ENCODE data around the gene TNFSF15.

TNFSF15 gene

DNA sequence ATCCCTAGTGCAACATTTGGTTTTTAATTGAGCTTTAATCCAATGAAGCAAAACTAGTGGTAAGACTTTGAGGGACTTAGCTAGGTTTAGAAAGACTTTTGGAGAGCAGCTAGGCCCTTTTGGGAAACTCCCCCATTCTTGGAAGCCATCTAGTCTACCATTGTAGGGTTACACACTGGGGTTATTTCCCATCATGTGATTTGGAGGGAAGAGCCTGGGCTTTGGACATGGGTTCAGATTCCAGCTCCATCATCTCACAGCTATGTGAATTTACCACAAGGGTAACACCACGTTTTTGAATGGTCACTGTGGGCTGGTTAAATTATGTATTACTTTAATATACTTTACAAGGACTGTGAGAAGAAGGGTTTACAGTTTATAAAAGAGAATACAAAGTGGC, 18.3 kb upstream of the TNFSF15 start:
- DNase-seq = no peak

DNA sequence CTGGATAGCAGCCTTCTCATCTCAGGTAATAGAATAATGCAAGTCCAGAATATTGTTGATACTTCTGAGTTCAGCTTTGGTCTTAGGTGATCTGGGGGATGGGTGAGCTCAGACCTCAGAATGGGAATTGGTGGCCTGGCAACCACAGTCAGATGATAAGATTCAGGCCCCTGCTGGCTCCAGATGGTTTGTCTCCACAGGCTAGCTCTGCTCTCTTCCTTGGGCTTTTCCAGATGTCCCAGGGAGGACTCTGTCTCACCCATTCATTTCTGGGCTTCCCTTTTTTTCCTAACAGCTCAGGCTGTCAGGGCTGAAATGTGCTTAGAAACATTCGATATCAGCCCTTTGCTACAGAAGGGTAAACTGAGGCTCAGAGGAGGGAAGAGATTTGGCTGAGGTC, 17.6 kb upstream of the TNFSF15 start:
- DNase-seq = no peak

DNA sequence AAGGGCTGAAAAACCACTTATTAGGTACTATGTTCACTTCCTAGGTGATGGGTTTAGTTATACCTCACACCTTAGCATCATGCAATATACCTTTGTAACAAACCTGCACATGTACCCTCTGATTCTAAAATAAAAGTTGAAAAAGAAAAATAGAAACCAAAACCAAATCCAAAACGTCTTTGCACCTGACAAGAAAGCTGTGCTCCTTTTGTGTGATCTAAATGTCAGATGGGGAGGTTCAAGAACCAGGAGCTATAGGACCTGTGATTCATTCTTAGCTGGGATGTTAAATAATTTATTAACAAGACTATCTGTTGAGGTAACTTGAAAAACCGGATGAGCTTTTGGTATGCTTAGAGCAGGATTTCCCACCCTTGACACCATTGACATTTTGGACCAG, 16.9 kb upstream of the TNFSF15 start:
- DNase-seq = no peak

DNA sequence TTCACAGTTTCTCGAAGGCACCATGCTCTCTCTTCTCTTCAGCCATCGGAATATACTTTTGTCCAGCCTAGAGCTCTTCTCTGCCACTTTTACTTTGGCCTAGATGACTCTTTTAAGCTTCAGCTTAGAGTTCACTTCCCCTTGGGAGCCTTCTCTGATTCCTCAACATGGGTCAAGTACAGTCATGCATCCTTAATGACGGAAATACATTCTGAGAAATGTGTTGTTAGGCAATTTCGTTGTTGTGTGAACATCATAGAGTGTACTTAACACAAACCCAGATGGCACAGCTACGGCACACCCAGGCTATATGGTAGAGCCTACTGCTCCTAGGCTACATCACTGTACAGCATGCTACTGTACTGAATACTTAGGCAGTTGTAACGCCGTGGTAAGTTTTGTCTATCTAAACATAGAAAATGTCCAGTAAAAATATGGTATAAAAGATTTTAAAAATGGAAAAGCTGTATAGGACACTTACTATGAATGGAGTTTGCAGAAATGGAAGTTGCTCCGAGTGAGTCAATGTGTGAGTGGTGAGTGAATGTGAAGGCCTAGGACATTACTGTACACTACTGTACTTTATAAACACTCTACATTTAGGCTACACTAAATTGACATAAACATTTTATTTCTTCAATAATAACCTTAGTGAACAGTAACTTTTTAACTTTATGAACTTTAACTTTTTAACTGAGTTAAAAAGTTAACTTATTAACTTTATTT, 15.1 kb upstream of the TNFSF15 start:
- DNase-seq = no peak

DNA sequence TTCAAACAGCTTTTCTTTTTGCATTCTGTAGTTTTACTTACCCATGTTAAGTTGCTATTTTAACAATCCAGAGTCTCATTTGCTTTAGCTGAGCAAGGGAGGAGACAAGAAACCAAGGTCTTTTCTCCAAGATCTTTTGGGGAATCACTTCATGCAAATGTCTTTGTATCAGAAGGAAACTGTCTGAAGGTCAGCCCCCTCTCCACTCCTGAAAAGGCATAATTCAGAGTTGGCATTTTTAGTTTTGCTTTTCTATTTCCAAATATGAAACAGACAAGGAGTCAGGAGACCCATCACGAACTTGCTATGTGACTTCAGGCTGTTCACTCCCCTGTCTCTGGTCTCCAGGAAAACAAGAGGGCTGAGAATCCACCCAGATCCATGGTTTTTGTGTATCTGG, 12.3 kb upstream of the TNFSF15 start:
- DNase-seq = no peak

DNA sequence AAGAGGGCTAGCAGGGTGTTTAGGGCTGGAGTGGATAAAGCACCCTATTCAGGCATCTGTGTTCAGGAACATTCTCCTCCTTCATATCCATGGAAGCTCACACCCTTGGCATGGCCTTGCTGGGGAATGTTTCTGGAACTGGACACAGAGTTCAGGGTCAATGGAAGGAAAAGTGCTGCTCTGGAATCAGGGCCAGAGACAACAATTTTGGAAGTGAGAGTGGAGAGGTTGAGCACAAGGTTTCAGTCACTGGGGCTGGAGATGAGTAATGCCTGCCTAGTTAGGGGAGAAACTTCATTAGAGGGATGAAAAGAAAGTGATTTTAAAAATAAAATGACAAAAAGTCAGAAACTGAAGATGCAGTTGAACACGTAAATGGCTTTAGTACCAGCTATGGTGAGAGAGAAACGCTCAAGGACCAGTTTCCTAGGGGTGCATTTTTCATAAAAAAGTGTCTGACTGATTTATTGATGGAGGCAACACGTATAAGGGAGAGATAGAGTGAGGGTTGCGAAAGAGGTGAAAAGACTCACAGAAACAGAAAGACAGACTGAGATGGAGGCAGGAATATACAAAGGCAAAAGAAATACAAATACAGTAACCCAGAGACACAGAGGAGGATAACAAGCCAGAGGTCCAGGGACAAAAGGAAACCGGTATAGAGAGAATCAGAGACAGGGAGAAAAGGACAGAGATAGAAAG, 8.0 kb upstream of the TNFSF15 start:
- no peak for DNase-seq

DNA sequence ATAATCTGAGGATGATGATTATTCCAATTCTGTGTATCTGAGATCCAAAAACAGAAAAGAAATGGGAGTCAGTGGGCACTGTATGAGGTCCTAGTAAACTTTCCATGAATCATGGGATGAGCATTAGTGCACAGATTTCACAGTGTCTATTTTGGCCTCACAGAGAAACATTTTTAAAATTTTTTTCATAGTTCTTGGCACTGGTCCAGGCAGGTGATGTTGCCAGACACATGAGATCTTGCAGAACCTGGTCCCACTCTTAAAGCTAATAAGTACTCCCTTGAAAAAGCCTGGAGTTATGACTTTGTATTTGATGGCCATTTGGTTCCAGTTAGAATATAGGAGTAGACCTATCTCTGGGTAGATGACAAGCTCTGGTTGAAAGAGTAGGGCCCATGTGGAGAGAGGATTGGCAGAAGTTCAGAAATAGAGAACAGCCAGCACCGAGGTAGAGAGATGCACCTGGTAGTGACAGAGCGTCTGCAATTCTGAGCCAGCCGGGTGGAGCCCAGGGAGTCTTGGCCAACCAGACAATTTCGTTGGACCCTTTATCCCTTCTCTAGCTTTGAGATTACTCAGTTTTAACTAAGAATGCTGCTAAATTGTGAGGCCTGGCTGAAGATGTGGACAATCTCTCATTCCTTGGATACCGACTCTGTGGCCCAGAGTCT, 6.3 kb upstream of the TNFSF15 start:
- DNase-seq = no peak

DNA sequence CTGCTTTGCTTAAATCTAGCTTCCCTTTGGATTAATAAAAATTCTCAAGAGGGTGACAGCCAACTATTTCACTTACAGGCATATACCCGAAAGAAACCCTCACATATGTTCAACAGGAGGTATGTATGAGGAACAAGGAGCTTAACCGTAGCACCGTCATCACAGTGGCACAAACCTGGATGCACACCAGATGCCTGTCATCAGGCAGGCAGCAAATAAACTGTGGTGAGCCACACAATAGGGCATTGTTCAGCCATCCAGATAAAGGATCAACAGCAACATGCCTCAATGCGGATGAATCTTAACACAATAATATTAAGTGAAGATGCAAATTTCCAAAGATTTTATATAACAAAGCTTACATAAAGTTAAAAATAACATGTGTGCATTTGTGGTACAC, 5.5 kb upstream of the TNFSF15 start:
- no peak for DNase-seq

DNA sequence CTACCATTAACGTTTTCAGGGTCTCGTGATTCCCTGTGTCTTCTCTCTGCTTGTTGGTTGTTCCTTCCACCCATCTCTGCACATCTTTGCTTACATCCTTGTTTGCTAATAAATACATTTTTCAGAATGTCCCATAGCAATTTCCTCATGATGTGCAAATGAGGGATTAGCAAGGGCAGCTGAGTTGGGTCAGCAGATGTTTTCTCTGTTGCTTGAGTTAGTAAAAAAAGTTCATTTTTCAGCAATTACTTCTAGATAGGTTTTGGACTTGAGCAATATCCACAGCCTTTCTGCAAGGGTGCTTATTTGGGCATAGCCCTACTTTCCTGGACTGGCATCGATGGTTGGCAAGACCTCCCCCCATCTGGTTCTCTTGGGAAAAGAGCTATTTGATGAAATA, 4.8 kb upstream of the TNFSF15 start:
- no peak for DNase-seq

DNA sequence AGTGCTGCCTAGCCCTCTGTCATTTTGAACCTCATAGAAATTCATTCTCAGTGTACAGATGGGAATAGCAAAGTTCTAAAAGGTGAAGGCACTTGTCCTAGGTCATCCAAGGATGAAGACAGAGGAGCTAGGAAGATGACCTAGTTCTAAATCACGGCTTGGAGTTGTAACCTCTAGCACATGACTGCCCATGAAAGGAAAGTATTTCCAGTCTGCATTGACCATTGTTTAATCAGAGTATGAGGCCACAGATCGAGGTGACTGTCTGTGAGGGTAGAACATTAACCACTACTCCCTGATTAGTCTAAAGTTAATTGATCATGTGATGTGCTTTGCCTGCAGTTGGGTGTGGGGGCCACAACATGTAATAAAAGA, 674 bp upstream of the TNFSF15 start:
- no peak for DNase-seq

DNA sequence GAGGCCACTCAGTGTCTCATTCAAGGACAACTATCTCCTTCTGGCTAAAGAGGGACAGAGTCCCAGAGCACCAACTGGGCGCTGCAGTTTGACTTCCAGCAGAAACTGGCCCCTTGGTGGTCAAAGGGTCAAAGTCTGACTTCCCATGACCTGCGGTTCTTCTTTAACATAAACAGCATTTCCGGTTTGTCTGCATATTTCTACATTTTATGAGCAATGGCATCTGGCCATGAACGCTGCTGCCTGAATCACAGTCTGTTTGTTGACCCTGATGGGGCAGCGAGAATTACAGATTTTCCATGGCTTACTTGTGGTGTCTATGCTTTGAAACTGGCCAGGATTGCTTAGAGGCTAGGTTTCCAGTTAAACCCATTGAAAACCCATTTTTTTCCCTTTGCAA, 1.3 kb downstream of the TNFSF15 start:
- DNase-seq = no peak

DNA sequence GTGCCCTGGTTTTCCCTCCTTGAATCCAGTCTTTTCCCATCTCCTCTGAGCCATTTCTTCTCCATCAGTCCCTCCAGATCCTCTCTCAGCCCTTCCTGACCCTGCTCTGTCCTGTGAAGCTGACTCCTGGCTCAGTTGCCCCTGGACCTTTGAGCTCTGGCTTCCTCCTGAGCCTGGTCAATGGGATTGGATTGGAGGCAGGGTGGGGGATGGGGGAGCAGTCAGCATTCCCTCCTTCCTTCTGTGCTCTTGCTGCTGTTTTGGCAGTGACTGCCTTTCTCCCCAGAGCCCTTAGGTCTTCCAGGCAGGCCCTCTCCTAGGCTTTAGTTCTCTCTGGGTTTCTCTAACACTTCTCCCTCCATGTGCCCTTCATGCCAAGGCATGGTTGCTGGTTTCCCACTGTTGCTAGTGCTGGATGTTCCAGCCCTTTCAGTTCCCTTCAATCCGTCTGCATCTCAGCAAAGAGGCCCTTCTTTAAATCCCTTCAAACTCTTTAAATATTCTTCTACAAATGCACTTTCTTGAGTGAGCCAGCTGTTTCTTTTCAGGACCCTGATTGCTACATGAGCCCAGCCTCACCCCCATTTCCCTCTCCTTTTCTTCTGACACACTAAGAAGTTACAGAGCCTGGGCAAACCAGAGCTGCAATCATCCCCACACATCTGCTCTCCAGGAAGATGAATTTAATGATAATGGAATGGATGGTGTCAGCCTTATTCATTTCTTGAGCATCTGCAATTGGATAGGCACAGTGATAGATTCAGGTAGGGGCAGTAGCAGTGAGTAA, 2.2 kb downstream of the TNFSF15 start:
- no peak for DNase-seq

DNA sequence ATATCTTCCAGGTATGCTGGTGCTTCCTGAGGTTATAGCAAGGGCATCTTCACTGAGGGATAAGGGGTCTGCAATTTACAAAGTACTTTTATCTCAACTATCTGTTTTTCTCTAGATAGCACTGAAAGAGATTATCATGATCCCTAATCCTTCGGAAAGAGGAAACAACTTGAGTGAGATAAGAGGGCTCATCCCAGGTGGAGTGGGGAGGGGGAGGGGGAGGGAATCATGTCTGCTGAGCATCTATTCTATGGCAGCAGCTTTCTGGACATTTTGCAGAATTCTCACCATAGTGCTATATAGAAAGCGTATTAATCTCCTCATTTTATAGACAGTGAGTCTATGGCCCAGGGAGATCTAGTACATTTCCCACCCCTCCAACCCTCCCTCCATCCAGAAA, 5.9 kb downstream of the TNFSF15 start:
- no peak for DNase-seq

DNA sequence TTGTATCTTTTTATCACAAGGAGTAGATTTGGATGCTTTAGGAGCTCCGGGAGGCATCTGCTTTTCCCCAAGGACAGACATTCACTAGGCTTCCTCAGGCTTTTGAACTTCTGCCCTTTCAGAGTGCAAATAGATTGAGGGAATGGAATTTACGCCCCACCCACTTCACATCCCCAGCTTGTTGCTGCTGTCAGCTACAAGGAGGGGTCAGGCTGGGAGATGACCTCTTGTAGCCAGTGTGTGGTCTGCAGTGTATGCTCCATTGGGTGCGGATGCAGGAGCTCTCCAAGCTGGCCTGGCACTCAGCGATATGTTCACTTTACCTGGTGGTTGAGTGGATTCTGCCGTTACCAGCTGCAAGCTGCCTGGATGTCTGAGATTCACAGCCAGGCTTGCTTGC, 6.4 kb downstream of the TNFSF15 start:
- no peak for DNase-seq

DNA sequence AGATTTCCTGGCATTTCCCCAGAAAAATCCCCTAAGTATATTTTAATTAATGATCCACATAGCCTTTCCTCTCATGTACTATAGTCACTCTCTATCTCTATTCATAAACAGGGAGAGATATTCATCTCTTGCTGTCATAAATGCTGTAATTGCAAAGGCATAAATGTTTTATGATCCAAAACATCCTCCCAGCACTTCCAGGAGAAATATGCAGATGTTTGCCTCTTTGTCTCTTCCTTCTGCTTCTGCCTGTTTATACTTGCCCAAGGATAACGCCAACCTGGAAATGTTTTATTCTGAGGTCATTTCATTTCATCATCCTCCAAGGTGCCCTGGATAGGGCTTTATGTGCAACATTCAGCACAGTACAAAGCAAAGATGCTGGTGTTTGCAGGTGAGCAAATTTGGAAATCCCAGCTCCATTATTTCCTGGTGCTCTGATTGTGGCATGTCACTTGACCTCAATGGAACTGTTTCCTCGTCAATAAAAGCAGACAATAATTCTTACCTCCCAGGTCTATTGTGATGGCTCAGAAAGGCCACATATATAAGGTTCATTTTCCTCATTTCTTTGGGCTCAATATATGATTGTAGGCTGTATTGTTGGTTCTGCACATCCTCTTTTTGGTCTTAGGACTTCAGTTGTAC, 6.9 kb downstream of the TNFSF15 start:
- DNase-seq = no peak

DNA sequence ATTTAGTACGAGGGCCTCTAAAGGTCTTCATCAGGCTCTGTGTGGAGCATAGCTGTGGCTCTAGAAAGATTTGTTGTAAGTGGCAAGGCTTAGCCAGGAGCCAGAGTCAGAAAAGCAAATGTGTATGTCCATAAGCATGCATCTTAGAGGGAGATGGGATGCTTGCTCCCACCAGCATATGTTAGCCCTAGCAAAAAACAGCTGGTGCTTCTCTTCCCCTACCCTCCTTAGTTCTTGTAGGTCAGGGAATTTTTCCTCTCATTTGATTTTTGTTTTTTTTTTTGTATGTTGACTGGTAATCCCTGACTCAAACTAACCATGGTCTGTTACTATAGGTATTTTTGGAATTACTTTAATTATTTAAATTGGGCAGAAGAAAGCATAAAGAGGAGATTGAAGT, 7.7 kb downstream of the TNFSF15 start:
- no peak for DNase-seq

DNA sequence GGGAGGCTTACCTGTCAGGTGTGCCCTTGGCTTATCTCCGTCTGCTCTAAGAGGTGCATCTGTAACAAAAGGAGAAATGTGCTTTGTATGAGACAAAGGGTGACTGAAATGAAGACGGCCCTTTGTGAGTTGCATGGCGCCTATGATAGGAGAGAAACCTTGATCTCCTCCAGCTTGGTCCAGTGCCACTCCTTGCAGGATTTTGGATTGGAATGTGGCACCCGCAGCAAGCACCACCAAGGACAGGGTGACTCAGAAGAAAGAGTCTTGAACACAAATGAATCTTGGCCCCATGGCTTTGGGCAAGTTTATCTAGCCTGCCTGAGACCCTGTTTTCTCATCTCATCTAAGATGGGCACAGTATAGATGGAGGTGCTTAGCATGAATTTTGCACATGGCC, 13.4 kb downstream of the TNFSF15 start:
- no peak for DNase-seq

DNA sequence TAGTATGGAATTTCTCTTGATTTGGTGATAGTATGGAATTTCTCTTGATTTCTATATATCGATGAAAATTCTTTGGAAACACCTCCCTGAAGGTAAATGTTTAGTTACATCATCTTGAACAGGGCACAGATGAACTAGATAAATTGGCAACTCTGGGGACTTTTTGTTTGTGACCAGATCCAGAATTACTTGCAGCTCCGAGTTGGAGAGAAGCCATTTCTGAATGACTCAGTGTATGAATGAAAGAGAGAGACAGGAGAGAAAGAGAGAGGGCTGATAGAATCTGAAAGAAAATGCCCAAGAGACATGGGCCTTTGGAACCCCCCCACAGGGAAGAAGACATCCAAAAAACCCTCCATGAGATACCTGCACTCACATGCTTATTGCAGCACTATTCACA, 14.1 kb downstream of the TNFSF15 start:
- no peak for DNase-seq

DNA sequence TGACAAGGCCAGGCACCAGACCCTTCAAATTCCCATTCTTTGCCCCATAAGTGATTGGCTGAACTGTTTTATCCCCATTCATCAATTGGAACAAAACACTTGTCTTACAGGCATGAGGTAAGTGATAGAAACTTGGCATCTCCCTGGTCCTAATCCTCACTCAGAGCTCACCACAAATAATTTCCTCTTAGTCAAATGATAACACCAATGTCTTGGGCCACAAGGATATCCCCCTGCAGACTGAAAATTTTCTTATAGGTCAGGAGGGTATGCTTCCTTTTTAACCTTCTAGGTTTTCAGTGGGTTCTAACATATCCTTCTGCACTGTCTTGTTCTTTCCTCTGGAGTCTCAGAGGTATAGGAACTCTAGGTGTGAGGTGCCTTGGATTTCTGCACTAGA, 14.5 kb downstream of the TNFSF15 start:
- DNase-seq = no peak

DNA sequence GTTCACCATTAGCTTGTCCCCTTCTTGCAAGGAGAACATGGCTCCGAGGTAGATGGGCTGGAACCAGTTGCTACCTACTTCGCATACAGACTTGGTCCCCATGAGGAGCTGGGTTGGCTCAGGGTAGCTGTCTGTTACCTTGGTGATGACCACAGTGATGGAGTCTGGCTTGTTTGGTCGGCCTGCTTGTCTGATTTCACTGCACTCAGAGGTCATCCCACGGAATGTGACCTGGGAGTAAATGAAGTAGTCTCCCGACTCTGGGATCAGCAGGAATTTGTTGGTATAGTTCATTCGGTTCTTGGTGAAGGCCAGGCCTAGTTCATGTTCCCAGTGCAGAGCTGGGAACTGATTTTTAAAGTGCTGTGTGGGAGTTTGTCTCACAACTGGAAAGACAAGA, 15.3 kb downstream of the TNFSF15 start:
- no peak for DNase-seq

DNA sequence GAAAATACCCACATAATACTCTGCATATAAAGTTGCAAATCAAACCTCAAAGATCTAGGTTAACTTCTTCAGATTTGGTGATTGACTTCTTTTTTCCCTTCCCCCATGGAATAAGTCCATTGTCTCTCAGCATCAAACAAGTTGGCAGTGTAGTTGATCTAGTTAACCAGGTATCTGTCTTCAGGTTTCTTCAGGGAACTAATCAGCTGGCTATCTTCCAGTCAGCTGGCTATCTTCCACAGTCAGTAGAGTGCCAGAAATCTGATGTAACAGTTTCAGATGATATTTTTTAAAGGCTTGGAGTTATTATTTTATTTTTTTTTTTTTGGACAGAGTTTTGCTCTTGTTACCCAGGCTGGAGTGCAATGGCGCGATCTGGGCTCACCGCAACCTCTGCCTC, 16.8 kb downstream of the TNFSF15 start:
- no peak for DNase-seq

DNA sequence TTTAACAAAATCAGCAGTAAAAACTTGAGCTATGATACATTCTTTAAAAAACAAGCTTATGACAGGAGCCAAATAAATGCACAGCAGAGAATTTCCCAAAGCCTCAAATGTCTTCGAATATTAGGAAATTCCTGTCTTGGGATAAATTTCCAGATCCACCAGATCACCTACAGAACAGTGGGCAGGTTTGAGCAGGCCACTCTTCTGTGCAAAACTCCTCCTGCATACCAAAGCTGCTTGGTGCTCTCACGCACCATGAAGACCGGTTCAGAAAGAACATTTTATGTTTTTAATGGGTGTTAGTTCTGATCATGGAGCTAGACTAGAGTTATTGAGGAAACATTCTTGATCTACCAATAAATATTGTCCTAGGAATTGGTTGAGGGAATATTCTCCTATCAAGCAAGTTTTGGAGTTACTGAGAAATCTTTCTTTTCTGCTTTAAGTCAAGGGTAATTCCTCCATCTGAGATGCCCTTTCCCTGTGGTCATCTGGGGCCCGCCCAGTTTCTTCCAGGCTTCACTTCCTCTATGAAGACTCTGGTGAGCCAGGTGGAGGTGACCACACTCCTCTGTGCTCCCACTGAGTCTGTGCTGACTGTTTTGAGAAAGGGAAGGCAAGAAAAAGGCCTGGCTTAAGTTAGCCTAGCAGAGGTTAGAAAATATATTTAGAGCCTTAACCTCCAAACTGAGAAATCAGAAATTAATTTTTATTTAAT, 17.9 kb downstream of the TNFSF15 start:
- DNase-seq = no peak

All from NCI-H1436 treated with DMSO at 0.1 percent for 48 hours (cell line).